A673 (cell line): ENCODE data around the gene SAP30BP.

Source experiments
- EZH2 ChIP-seq: fragments of 200-600 bp; sonication (generic); IDR thresholded peaks from 2 replicates; pipeline ENCODE4 v1.6.1; 2017; ENCODE audit warnings: borderline replicate concordance, low read depth, mild to moderate bottlenecking, mixed read lengths, antibody characterized with exemption, low read length; ENCODE audit not compliant: poor library complexity, severe bottlenecking
- TF ChIP-seq, protein P1 (sequence below): fragments of 300-800, 200-600 bp; sonication (generic); conservative IDR thresholded peaks from 2 replicates; pipeline ENCODE4 v1.5.1; 2017; ENCODE audit warnings: low read depth, mild to moderate bottlenecking, antibody characterized with exemption, low read length, moderate library complexity, mixed read lengths

DNA sequence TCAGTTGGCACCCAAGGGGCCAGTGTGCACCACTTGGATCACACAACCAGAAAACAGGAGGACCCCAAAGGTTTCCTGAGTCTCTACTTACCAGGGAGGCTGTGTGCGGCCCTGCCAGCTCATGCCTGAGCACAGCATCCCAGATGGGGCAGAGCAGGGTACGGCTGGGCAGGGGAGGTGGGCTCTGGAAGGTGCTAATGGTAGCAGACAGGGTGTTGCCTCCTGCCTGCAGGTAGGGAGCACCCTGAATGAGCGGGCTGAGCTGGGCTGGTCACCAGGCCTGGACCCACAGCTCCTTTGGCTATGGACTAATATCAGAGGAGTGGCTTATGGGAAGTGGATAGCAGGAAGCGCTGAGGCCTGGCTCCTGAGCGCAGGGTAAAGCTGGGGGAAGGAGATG lies 14.8 kb upstream of the SAP30BP start:
- TF ChIP-seq, protein P1, sequence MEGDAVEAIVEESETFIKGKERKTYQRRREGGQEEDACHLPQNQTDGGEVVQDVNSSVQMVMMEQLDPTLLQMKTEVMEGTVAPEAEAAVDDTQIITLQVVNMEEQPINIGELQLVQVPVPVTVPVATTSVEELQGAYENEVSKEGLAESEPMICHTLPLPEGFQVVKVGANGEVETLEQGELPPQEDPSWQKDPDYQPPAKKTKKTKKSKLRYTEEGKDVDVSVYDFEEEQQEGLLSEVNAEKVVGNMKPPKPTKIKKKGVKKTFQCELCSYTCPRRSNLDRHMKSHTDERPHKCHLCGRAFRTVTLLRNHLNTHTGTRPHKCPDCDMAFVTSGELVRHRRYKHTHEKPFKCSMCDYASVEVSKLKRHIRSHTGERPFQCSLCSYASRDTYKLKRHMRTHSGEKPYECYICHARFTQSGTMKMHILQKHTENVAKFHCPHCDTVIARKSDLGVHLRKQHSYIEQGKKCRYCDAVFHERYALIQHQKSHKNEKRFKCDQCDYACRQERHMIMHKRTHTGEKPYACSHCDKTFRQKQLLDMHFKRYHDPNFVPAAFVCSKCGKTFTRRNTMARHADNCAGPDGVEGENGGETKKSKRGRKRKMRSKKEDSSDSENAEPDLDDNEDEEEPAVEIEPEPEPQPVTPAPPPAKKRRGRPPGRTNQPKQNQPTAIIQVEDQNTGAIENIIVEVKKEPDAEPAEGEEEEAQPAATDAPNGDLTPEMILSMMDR: no peak
- TF ChIP-seq EZH2: no peak
